ENCODE measurements around the gene GPRC5C.

The GPRC5C gene

GRCh38 chr17:74430706-74431567, 951 bp upstream of the GPRC5C start:
- ATAC-seq = no peak
- TF ChIP-seq BACH2 (CRISPR knock-in tag; IDR thresholded peaks at IDR 0.05; ENCODE audit: borderline replicate concordance) (no peak), POU6F1 (CRISPR knock-in tag; IDR thresholded peaks at IDR 0.05; ENCODE audit: borderline replicate concordance, low read depth) (no peak), RARB (CRISPR knock-in tag; IDR thresholded peaks at IDR 0.05) (no peak), ESRRG (CRISPR knock-in tag; IDR thresholded peaks at IDR 0.05) (no peak), ZNF70 (CRISPR knock-in tag; IDR thresholded peaks at IDR 0.05) (no peak), ARNTL (CRISPR knock-in tag; IDR thresholded peaks at IDR 0.05; ENCODE audit: borderline replicate concordance, low read depth) (no peak), ZFP3 (CRISPR knock-in tag; IDR thresholded peaks at IDR 0.05) (no peak), ISL1 (CRISPR knock-in tag; IDR thresholded peaks at IDR 0.05) (no peak), CSRNP3 (CRISPR knock-in tag; IDR thresholded peaks at IDR 0.05) (no peak), TSHZ2 (CRISPR knock-in tag; IDR thresholded peaks at IDR 0.05) (no peak), ZC3H10 (CRISPR knock-in tag; IDR thresholded peaks at IDR 0.05) (no peak), GLIS3 (CRISPR knock-in tag; IDR thresholded peaks at IDR 0.05) (no peak), OSR1 (CRISPR knock-in tag; IDR thresholded peaks at IDR 0.05) (no peak)

- no peak for TF ChIP-seq TSHZ2 (CRISPR knock-in tag; IDR thresholded peaks at IDR 0.05)
Observed at GRCh38 chr17:74432424-74432690, 469 bp downstream of the GPRC5C start.

GRCh38 chr17:74432766-74433391, 991 bp downstream of the GPRC5C start:
- no peak for ATAC-seq
- TF ChIP-seq GLIS3 (CRISPR knock-in tag; IDR thresholded peaks at IDR 0.05) = no peak
- no peak for TF ChIP-seq PPARA (CRISPR knock-in tag; IDR thresholded peaks at IDR 0.05; ENCODE audit: borderline replicate concordance)
- no peak for TF ChIP-seq TCF4 (CRISPR knock-in tag; IDR thresholded peaks at IDR 0.05; ENCODE audit: borderline replicate concordance)
- no peak for TF ChIP-seq CREB5 (CRISPR knock-in tag; IDR thresholded peaks at IDR 0.05; ENCODE audit: low read depth)
- no peak for TF ChIP-seq TOX (CRISPR knock-in tag; IDR thresholded peaks at IDR 0.05; ENCODE audit: borderline replicate concordance)
- no peak for TF ChIP-seq CSRNP3 (CRISPR knock-in tag; IDR thresholded peaks at IDR 0.05)
- no peak for TF ChIP-seq ZNF8 (CRISPR knock-in tag; IDR thresholded peaks at IDR 0.05)
- TF ChIP-seq ZNF565 (CRISPR knock-in tag; conservative IDR thresholded peaks at IDR 0.05; ENCODE audit: low read depth) = no peak
- TF ChIP-seq ZNF70 (CRISPR knock-in tag; IDR thresholded peaks at IDR 0.05) = no peak
- TF ChIP-seq ESRRG (CRISPR knock-in tag; IDR thresholded peaks at IDR 0.05) = no peak
- TF ChIP-seq ISL1 (CRISPR knock-in tag; IDR thresholded peaks at IDR 0.05) = no peak
- no peak for TF ChIP-seq OSR1 (CRISPR knock-in tag; IDR thresholded peaks at IDR 0.05)
- TF ChIP-seq ZC3H10 (CRISPR knock-in tag; IDR thresholded peaks at IDR 0.05) = no peak
- no peak for TF ChIP-seq SNAI2 (CRISPR knock-in tag; IDR thresholded peaks at IDR 0.05)
- TF ChIP-seq ARNTL (CRISPR knock-in tag; IDR thresholded peaks at IDR 0.05; ENCODE audit: borderline replicate concordance, low read depth) = no peak
- TF ChIP-seq ZFP30 (CRISPR knock-in tag; IDR thresholded peaks at IDR 0.05) = no peak
- TF ChIP-seq CSDC2 (CRISPR knock-in tag; IDR thresholded peaks at IDR 0.05) = no peak
- no peak for TF ChIP-seq TSHZ2 (CRISPR knock-in tag; IDR thresholded peaks at IDR 0.05)

More at GRCh38 chr17:74432424-74432690, 469 bp downstream of the GPRC5C start:
- ATAC-seq = no peak

Measured in SK-N-SH treated with all-trans-retinoic acid at 6 μM for 48 hours (cell line).